ENCODE measurements around the gene EIF5AL1.

Gene EIF5AL1

DNA sequence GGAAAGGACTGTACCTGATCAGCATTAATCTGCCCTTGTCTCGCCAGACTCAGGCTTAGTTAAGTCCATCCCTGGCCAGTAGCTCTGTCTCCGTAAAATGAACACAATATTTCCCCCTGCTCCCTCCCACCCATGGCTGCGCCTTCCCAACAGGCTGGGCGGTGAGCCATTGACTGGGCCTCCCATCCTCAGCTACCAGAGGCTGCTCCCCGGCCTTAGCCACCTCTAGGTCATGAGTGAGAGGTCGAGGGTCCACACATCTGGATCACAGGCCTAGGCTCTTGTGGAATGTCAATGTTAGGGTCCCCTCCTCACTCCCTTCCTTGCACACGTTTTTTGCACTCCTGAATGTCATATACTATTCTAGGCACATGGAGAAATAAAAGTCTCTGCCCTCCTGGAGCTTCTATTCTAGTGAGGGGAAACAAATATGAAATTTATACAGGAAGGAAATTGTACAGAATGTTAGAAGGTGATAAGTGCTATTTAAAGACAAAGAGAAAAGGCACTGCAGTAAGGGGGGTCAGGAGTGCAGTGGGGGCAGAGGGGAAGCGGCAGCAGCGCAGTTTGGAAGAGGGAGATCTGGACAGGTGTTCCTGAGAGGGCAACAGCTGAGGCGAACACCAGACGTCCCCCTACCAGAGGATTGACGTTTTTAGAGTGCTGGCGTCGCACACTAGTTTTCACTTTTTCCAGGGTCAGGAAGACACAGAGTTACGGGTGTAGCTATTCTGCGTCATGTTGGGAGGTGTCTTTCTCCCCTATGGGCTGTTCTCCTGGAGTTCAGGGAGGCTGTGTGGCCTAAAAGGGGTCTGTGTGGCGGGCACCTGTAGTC is 17.2 kb upstream of the EIF5AL1 start:
- no peak for DNase-seq (ENCODE audit: low read depth in 1 of 2, low spot score in 1 of 2)
- TF ChIP-seq POLR2AphosphoS5 (IDR thresholded peaks at IDR 0.05; ENCODE audit: low read depth) (no peak), GABPA (IDR thresholded peaks at IDR 0.05; ENCODE audit: low read depth) (no peak), SPI1 (IDR thresholded peaks at IDR 0.05; ENCODE audit: borderline replicate concordance, low read depth) (no peak)
- TF ChIP-seq, protein P1, sequence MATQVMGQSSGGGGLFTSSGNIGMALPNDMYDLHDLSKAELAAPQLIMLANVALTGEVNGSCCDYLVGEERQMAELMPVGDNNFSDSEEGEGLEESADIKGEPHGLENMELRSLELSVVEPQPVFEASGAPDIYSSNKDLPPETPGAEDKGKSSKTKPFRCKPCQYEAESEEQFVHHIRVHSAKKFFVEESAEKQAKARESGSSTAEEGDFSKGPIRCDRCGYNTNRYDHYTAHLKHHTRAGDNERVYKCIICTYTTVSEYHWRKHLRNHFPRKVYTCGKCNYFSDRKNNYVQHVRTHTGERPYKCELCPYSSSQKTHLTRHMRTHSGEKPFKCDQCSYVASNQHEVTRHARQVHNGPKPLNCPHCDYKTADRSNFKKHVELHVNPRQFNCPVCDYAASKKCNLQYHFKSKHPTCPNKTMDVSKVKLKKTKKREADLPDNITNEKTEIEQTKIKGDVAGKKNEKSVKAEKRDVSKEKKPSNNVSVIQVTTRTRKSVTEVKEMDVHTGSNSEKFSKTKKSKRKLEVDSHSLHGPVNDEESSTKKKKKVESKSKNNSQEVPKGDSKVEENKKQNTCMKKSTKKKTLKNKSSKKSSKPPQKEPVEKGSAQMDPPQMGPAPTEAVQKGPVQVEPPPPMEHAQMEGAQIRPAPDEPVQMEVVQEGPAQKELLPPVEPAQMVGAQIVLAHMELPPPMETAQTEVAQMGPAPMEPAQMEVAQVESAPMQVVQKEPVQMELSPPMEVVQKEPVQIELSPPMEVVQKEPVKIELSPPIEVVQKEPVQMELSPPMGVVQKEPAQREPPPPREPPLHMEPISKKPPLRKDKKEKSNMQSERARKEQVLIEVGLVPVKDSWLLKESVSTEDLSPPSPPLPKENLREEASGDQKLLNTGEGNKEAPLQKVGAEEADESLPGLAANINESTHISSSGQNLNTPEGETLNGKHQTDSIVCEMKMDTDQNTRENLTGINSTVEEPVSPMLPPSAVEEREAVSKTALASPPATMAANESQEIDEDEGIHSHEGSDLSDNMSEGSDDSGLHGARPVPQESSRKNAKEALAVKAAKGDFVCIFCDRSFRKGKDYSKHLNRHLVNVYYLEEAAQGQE (IDR thresholded peaks at IDR 0.05; ENCODE audit: insufficient replicate concordance, low read depth) = no peak
- TF ChIP-seq, protein P2, sequence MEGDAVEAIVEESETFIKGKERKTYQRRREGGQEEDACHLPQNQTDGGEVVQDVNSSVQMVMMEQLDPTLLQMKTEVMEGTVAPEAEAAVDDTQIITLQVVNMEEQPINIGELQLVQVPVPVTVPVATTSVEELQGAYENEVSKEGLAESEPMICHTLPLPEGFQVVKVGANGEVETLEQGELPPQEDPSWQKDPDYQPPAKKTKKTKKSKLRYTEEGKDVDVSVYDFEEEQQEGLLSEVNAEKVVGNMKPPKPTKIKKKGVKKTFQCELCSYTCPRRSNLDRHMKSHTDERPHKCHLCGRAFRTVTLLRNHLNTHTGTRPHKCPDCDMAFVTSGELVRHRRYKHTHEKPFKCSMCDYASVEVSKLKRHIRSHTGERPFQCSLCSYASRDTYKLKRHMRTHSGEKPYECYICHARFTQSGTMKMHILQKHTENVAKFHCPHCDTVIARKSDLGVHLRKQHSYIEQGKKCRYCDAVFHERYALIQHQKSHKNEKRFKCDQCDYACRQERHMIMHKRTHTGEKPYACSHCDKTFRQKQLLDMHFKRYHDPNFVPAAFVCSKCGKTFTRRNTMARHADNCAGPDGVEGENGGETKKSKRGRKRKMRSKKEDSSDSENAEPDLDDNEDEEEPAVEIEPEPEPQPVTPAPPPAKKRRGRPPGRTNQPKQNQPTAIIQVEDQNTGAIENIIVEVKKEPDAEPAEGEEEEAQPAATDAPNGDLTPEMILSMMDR (IDR thresholded peaks at IDR 0.05; ENCODE audit: insufficient read depth, low read length) = no peak
- Histone ChIP-seq H3K27ac (replicated peaks) (no peak overlapping the region), H3K4me3 (replicated peaks; ENCODE audit: insufficient read depth, low read length) (no peak overlapping the region), H3K27me3 (ENCODE audit: insufficient read depth, poor library complexity, severe bottlenecking) (peaks cover 6% of the 10 kb centered on the region)

DNA sequence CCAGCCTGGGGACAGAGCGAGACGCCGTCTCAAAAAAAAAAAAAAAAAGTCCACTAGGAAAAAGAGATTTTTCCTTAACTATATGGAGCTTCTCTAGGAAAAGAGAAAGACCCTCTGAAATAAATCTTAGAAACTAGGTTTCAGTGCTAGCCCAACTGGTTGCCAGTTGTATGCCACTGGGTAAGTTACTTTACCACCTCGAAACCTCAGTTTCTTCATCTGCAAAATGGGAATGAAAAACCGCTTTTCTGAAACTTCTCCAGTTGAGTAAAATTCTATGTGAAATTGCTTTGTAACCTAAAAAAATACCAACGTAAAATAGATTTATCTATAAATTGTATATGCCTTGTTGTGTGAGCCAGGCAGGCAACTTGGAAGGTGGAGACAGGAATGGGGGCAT is 16.5 kb upstream of the EIF5AL1 start:
- TF ChIP-seq SPI1 (IDR thresholded peaks at IDR 0.05; ENCODE audit: borderline replicate concordance, low read depth) (no peak), GABPA (IDR thresholded peaks at IDR 0.05; ENCODE audit: low read depth) (no peak), POLR2AphosphoS5 (IDR thresholded peaks at IDR 0.05; ENCODE audit: low read depth) (no peak)
- TF ChIP-seq, protein P1 (IDR thresholded peaks at IDR 0.05; ENCODE audit: insufficient replicate concordance, low read depth) = no peak
- TF ChIP-seq, protein P2 (IDR thresholded peaks at IDR 0.05; ENCODE audit: insufficient read depth, low read length) = no peak
- H3K27ac ChIP-seq (replicated peaks) = no peak overlapping the region
- DNase-seq (ENCODE audit: low read depth in 1 of 2, low spot score in 1 of 2) = no peak
- H3K27me3 ChIP-seq (ENCODE audit: insufficient read depth, poor library complexity, severe bottlenecking) = peaks cover 6% of the 10 kb centered on the region
- no peak overlapping the region for H3K4me3 ChIP-seq (replicated peaks; ENCODE audit: insufficient read depth, low read length)

DNA sequence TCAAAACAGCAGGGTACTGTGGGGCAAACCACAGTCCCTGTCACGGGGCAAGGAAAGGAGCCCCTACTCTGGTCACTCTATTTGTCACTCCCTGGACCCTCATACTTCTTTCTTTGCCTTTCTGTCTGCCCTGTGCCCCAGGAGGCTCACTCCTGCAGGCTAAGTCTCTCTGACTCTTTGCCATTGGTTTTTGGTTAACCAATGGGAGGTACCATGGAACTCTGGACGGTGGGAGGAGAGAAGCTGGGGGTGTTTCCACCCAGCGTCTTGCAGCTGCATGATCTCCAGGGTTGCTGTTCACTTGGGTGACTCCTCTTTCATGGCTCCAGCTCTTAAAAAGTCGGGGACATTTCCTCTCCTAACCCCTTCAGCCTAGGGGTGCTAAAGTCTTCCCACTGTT is 15.4 kb upstream of the EIF5AL1 start:
- no peak for DNase-seq (ENCODE audit: low read depth in 1 of 2, low spot score in 1 of 2)
- Histone ChIP-seq H3K4me3 (replicated peaks; ENCODE audit: insufficient read depth, low read length) (no peak overlapping the region), H3K27ac (replicated peaks) (no peak overlapping the region), H3K27me3 (ENCODE audit: insufficient read depth, poor library complexity, severe bottlenecking) (peaks cover 6% of the 10 kb centered on the region)
- TF ChIP-seq POLR2AphosphoS5 (IDR thresholded peaks at IDR 0.05; ENCODE audit: low read depth) = no peak
- TF ChIP-seq GABPA (IDR thresholded peaks at IDR 0.05; ENCODE audit: low read depth) = no peak
- TF ChIP-seq SPI1 (IDR thresholded peaks at IDR 0.05; ENCODE audit: borderline replicate concordance, low read depth) = no peak
- TF ChIP-seq, protein P2 (IDR thresholded peaks at IDR 0.05; ENCODE audit: insufficient read depth, low read length) = no peak
- TF ChIP-seq, protein P1 (IDR thresholded peaks at IDR 0.05; ENCODE audit: insufficient replicate concordance, low read depth) = no peak

Measured in HL-60 (cell line).